Skeletal muscle satellite cell (primary cell): Measurements from ENCODE around the gene TUBGCP2.

Experiments
- H3K27me3 ChIP-seq: 2 replicates; pipeline ENCODE4 v1.7.0; 2013; ENCODE audit warnings: low read length; ENCODE audit not compliant: control insufficient read depth, insufficient read depth
- H3K36me3 ChIP-seq: 2 replicates; pipeline ENCODE4 v1.7.0; 2013; ENCODE audit warnings: mild to moderate bottlenecking, control low read depth, low read length; ENCODE audit not compliant: insufficient read depth
- H3K4me1 ChIP-seq: 2 replicates; pipeline ENCODE4 v1.7.0; 2013; ENCODE audit warnings: low read length; ENCODE audit not compliant: control insufficient read depth, insufficient read depth
- H3K4me2 ChIP-seq: 2 replicates; pipeline ENCODE4 v1.7.0; 2013; ENCODE audit warnings: mild to moderate bottlenecking, low read length
- H3K4me3 ChIP-seq: 2 replicates; pipeline ENCODE4 v1.7.0; 2013; ENCODE audit warnings: low read length
- H3K9ac ChIP-seq: 2 replicates; pipeline ENCODE4 v1.7.0; 2013; ENCODE audit warnings: mild to moderate bottlenecking, low read depth, low read length, moderate library complexity
- H3K9me3 ChIP-seq: replicated peaks from 2 replicates; pipeline ENCODE4 v1.7.0; 2013; ENCODE audit warnings: mild to moderate bottlenecking, control low read depth, low read length

The TUBGCP2 gene

GRCh38 chr10:133264461-133264860, 44.2 kb downstream of the TUBGCP2 start:
- Histone ChIP-seq H3K9me3 (no peaks in the 10 kb centered on the region), H3K4me3 (no peak overlapping the region), H3K4me2 (no peak overlapping the region), H3K9ac (no peak overlapping the region), H3K36me3 (no peaks in the 10 kb centered on the region), H3K4me1 (peaks cover 26% of the 10 kb centered on the region), H3K27me3 (no peaks in the 10 kb centered on the region)

GRCh38 chr10:133263674-133264073, 45.0 kb downstream of the TUBGCP2 start:
- H3K27me3 ChIP-seq: no peaks in the 10 kb centered on the region
- H3K4me3 ChIP-seq: no peak overlapping the region
- H3K9ac ChIP-seq: no peak overlapping the region
- no peaks in the 10 kb centered on the region for H3K36me3 ChIP-seq
- no peaks in the 10 kb centered on the region for H3K9me3 ChIP-seq
- H3K4me2 ChIP-seq: no peak overlapping the region
- peaks cover 33% of the 10 kb centered on the region for H3K4me1 ChIP-seq

- Histone ChIP-seq H3K4me2 (peak overlapping the region; percentile 82), H3K4me3 (no peak overlapping the region), H3K36me3 (no peaks in the 10 kb centered on the region), H3K27me3 (no peaks in the 10 kb centered on the region), H3K4me1 (peaks cover 42% of the 10 kb centered on the region), H3K9ac (no peak overlapping the region), H3K9me3 (no peaks in the 10 kb centered on the region)
Measured at GRCh38 chr10:133262696-133263095, 46.0 kb downstream of the TUBGCP2 start.

- Histone ChIP-seq H3K27me3 (no peaks in the 10 kb centered on the region), H3K4me3 (peak overlapping the region; percentile 72), H3K4me2 (peak overlapping the region; percentile 82), H3K36me3 (no peaks in the 10 kb centered on the region), H3K9ac (peak overlapping the region; percentile 77), H3K9me3 (no peaks in the 10 kb centered on the region), H3K4me1 (peaks cover 44% of the 10 kb centered on the region)
Measured at GRCh38 chr10:133261726-133262325, 46.8 kb downstream of the TUBGCP2 start.

- peaks cover 44% of the 10 kb centered on the region for H3K4me1 ChIP-seq
Measured at GRCh38 chr10:133260895-133261725, 47.6 kb downstream of the TUBGCP2 start.

GRCh38 chr10:133259602-133259989, 49.1 kb downstream of the TUBGCP2 start:
- Histone ChIP-seq H3K9ac (peak overlapping the region; percentile 11), H3K4me1 (peaks cover 44% of the 10 kb centered on the region), H3K9me3 (no peaks in the 10 kb centered on the region), H3K4me3 (no peak overlapping the region), H3K36me3 (no peaks in the 10 kb centered on the region), H3K4me2 (peak overlapping the region; percentile 59), H3K27me3 (no peaks in the 10 kb centered on the region)

More at GRCh38 chr10:133260895-133261725, 47.6 kb downstream of the TUBGCP2 start:
- no peaks in the 10 kb centered on the region for H3K9me3 ChIP-seq
- peak overlapping the region; percentile 77 for H3K9ac ChIP-seq
- peak overlapping the region; percentile 72 for H3K4me3 ChIP-seq
- peak overlapping the region; percentile 80 for H3K4me2 ChIP-seq
- no peaks in the 10 kb centered on the region for H3K36me3 ChIP-seq
- H3K27me3 ChIP-seq: no peaks in the 10 kb centered on the region

- Histone ChIP-seq H3K27me3 (no peaks in the 10 kb centered on the region), H3K4me3 (peak overlapping the region; percentile 41), H3K36me3 (no peaks in the 10 kb centered on the region), H3K4me2 (peak overlapping the region; percentile 64), H3K9ac (peak overlapping the region; percentile 41), H3K9me3 (no peaks in the 10 kb centered on the region), H3K4me1 (peaks cover 44% of the 10 kb centered on the region)
Measured at GRCh38 chr10:133258818-133259601, 49.7 kb downstream of the TUBGCP2 start.

GRCh38 chr10:133258066-133258817, 50.4 kb downstream of the TUBGCP2 start:
- H3K27me3 ChIP-seq: no peaks in the 10 kb centered on the region
- no peaks in the 10 kb centered on the region for H3K9me3 ChIP-seq
- H3K36me3 ChIP-seq: no peaks in the 10 kb centered on the region
- no peak overlapping the region for H3K4me3 ChIP-seq
- H3K4me2 ChIP-seq: peak overlapping the region; percentile 64
- no peak overlapping the region for H3K9ac ChIP-seq
- peaks cover 44% of the 10 kb centered on the region for H3K4me1 ChIP-seq

- H3K9me3 ChIP-seq: no peaks in the 10 kb centered on the region
- no peaks in the 10 kb centered on the region for H3K36me3 ChIP-seq
- H3K4me3 ChIP-seq: no peak overlapping the region
- H3K4me2 ChIP-seq: no peak overlapping the region
- peaks cover 44% of the 10 kb centered on the region for H3K4me1 ChIP-seq
- H3K27me3 ChIP-seq: no peaks in the 10 kb centered on the region
- no peak overlapping the region for H3K9ac ChIP-seq
Measured at GRCh38 chr10:133257489-133258065, 51.1 kb downstream of the TUBGCP2 start.

GRCh38 chr10:133255323-133255722, 53.3 kb downstream of the TUBGCP2 start:
- Histone ChIP-seq H3K4me2 (no peak overlapping the region), H3K4me3 (no peak overlapping the region), H3K36me3 (no peaks in the 10 kb centered on the region), H3K4me1 (peaks cover 27% of the 10 kb centered on the region), H3K9me3 (no peaks in the 10 kb centered on the region), H3K27me3 (peaks cover 6% of the 10 kb centered on the region), H3K9ac (no peak overlapping the region)
